HepG2 (cell line): ENCODE data around the gene SERPINB6. TPM values are rescaled to one million over a fixed set of nuclear protein-coding genes. Genes with fewer than 3 reads are reported as not detected.

Experiments used
- ATAC-seq: fragments of 200-7000 bp; cut with Tn5 transposase; 3 replicates; pipeline ENCODE4 v1.9.1; 2020; ENCODE audit warnings: mild to moderate bottlenecking, moderate library complexity
- BruUV-seq: library from RNA; stranded (reverse); fragments of 400-500 nt; replicated peaks from 2 replicates; lab custom pipeline; 2021; lab: Mats Ljungman, UMichigan
- CTCF ChIA-PET: fragments of 300-600 bp; formaldehyde crosslinking; extraction: SDS; loops from one replicate; lab custom pipeline; 2021; ENCODE audit warnings: low total read pairs, inconsistent platforms, low intra/inter-chr PET ratio; lab: Yijun Ruan, JAX
- POLR2A ChIA-PET: fragments of 350-600 bp; sonication (Branson Sonifier 250); formaldehyde crosslinking; loops from one replicate; lab custom pipeline; 2020; ENCODE audit warnings: antibody characterized with exemption, inconsistent platforms; lab: Yijun Ruan, JAX
- DNase-seq: peaks from one replicate; pipeline ENCODE4 v3.0.0-alpha.2; 2015; ENCODE audit warnings: low spot score
- FAIRE-seq: peaks from 3 replicates; lab custom pipeline; 2011; peaks lifted over from hg19 to GRCh38; lab: Jason Lieb, UNC
- H2AFZ ChIP-seq: one replicate; pipeline ENCODE4 v1.6.1; 2011; ENCODE audit warnings: low read length, inconsistent platforms
- H3K27ac ChIP-seq: fragments of 300-600 bp; 3 replicates; pipeline ENCODE4 v1.8.0; 2011; ENCODE audit warnings: mixed run types, mild to moderate bottlenecking, mixed read lengths, low read length, inconsistent platforms; ENCODE audit not compliant: insufficient read depth; ENCODE audit errors: extremely low read length
- H3K27me3 ChIP-seq, 2 experiments: fragments of 200-600 bp in 1 of 2; 2 replicates in 1 of 2; 3 replicates in 1 of 2; pipeline versions ENCODE4 v1.6.0 to v1.8.0; 2011; ENCODE audit warnings: low read length in 2 of 2, mild to moderate bottlenecking in 2 of 2, moderate library complexity in 2 of 2, inconsistent platforms in 1 of 2; ENCODE audit not compliant: insufficient read depth in 2 of 2, control insufficient read depth in 1 of 2
- H3K36me3 ChIP-seq, 2 experiments: fragments of 200-600 bp in 1 of 2; replicated peaks in 1 of 2; 2 replicates in 1 of 2; 3 replicates in 1 of 2; pipeline versions ENCODE4 v1.5.1 to v1.8.0; 2011; ENCODE audit warnings: low read length in 2 of 2, inconsistent platforms in 1 of 2; ENCODE audit not compliant: insufficient read depth in 2 of 2, control insufficient read depth in 1 of 2
- H3K4me1 ChIP-seq: 2 replicates; pipeline ENCODE4 v1.5.1; 2012; ENCODE audit warnings: low read length, inconsistent platforms; ENCODE audit not compliant: insufficient read depth
- H3K4me2 ChIP-seq: 2 replicates; pipeline ENCODE4 v1.6.0; 2011; ENCODE audit warnings: low read depth, low read length, inconsistent platforms
- H3K4me3 ChIP-seq, 3 experiments: fragments of 200-600 bp in 1 of 3; sonication (generic), shearing (Covaris generic) in 1 of 3; replicated peaks in 1 of 3; 2 replicates each; pipeline ENCODE4 v1.5.1; 2011 to 2016; ENCODE audit warnings: low read length in 3 of 3, inconsistent platforms in 2 of 3, low read depth in 2 of 3, mild to moderate bottlenecking in 2 of 3, control low read depth in 1 of 3, mixed read lengths in 1 of 3; ENCODE audit not compliant: insufficient read depth in 1 of 3
- H3K79me2 ChIP-seq: one replicate; pipeline ENCODE4 v1.6.1; 2011; ENCODE audit warnings: low read length, inconsistent platforms; ENCODE audit not compliant: insufficient read depth
- H3K9ac ChIP-seq: 2 replicates; pipeline ENCODE4 v1.6.0; 2011; ENCODE audit warnings: mild to moderate bottlenecking, low read depth, low read length, inconsistent platforms; ENCODE audit not compliant: insufficient read depth
- H3K9me3 ChIP-seq: 2 replicates; pipeline ENCODE4 v1.5.1; 2012; ENCODE audit warnings: mild to moderate bottlenecking, low read length
- H4K20me1 ChIP-seq: 2 replicates; pipeline ENCODE4 v1.6.0; 2011; ENCODE audit warnings: inconsistent platforms, mild to moderate bottlenecking, low read length, moderate library complexity; ENCODE audit not compliant: insufficient read depth
- POLR2A ChIP-seq, 2 experiments: IDR thresholded peaks; 2 replicates each; pipeline ENCODE4 v1.6.1; 2011; ENCODE audit warnings: low read depth in 2 of 2, low read length in 2 of 2, mild to moderate bottlenecking in 1 of 2, moderate library complexity in 1 of 2; ENCODE audit not compliant: insufficient read depth in 1 of 2
- TAF15 ChIP-seq: fragments of 200-400 bp; formaldehyde crosslinking; IDR thresholded peaks from one replicate; pipeline ENCODE4 v1.6.1; 2018; ENCODE audit warnings: mild to moderate bottlenecking, low read depth, low read length; ENCODE audit not compliant: poor library complexity, severe bottlenecking
- THAP11 ChIP-seq: IDR thresholded peaks from 2 replicates; pipeline ENCODE4 v1.6.1; 2016; ENCODE audit warnings: missing biosample characterization, missing genetic modification reagents
- U2AF1 ChIP-seq: fragments of 200-400 bp; formaldehyde crosslinking; optimal IDR thresholded peaks from 2 replicates; pipeline ENCODE3; 2017; ENCODE audit warnings: mild to moderate bottlenecking, low read depth, low read length
- WGBS: methylation state at CpG from one replicate; pipeline ENCODE4 v1.1.6; 2017; ENCODE audit warnings: low lambda C conversion rate; 5-methylcytosine and 5-hydroxymethylcytosine counted together
- in situ Hi-C: cut with HindIII; loops from 2 replicates; pipeline ENCODE4 v1.10.0; 2017; ENCODE audit warnings: low pct_unique_long_range_greater_than_20kb; ENCODE audit not compliant: extremely low pct_ligation_motif_present
- intact Hi-C: fragments of 100-400 bp; cut with micrococcal nuclease; formaldehyde crosslinking; loops from one replicate; pipeline ENCODE4 v1.10.0; 2022; ENCODE audit not compliant: unreplicated experiment
- polyA plus RNA-seq, 8 experiments: library from polyadenylated mRNA; depleted of rRNA in 3 of 8; stranded (reverse) in 7 of 8; unstranded in 1 of 8; fragments of >200 nt; fragmentation: Illumina TruSeq in 4 of 8; extraction: Trizol in 4 of 8; gene quantifications; 2 replicates each; pipeline versions ENCODE4 v1.2.1 to v1.2.3, GENCODE V29; 2011 to 2016; ENCODE audit warnings: low read depth in 4 of 8, missing spikeins in 1 of 8, mixed read lengths in 1 of 8; ENCODE audit not compliant: insufficient read depth in 1 of 8
- total RNA-seq, 5 experiments: library from RNA; depleted of rRNA; stranded (reverse); fragments of >200 nt; fragmentation: Illumina TruSeq; extraction: Trizol; gene quantifications; 2 replicates each; pipeline ENCODE4 v1.2.3, GENCODE V29; 2016; ENCODE audit warnings: low read depth in 1 of 5
- TF ChIP-seq, protein P1 (sequence below): sonication (generic); formaldehyde crosslinking; IDR thresholded peaks from 2 replicates; pipeline ENCODE4 v1.8.0; 2022; ENCODE audit warnings: missing genetic modification reagents, mild to moderate bottlenecking, moderate library complexity, borderline replicate concordance
- TF ChIP-seq, protein P2 (sequence below): sonication (generic); formaldehyde crosslinking; IDR thresholded peaks from 2 replicates; pipeline ENCODE4 v1.5.0; 2020; ENCODE audit warnings: mild to moderate bottlenecking, missing genetic modification reagents, borderline replicate concordance

SERPINB6 gene
- total and polyA plus RNA-seq, 2 of the 13 experiments (the other 11 are each of a cell fraction or from before 2014, with no cell fraction given), result 38.2 to 61.3 TPM

DNA sequence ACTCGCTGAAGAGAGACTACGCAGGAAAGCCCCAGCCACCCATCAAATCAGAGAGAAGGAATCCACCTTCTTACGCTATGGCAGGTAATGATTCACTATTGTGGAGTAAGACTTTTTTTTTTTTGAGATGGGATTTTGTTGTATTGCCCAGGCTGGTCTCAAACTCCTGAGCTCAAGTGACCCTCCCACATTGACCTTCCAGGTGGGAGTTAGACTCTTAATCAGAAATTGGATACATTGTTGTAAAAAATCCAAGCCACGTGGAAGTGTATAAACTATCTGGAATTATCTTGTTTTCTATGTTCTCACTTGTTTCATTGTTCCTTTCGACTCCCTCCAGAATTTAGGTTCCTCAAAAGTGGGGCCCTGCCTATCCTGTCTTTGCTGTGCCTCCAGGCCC, 35.1 kb upstream of the SERPINB6 start (continued):
- TF ChIP-seq, protein P1, sequence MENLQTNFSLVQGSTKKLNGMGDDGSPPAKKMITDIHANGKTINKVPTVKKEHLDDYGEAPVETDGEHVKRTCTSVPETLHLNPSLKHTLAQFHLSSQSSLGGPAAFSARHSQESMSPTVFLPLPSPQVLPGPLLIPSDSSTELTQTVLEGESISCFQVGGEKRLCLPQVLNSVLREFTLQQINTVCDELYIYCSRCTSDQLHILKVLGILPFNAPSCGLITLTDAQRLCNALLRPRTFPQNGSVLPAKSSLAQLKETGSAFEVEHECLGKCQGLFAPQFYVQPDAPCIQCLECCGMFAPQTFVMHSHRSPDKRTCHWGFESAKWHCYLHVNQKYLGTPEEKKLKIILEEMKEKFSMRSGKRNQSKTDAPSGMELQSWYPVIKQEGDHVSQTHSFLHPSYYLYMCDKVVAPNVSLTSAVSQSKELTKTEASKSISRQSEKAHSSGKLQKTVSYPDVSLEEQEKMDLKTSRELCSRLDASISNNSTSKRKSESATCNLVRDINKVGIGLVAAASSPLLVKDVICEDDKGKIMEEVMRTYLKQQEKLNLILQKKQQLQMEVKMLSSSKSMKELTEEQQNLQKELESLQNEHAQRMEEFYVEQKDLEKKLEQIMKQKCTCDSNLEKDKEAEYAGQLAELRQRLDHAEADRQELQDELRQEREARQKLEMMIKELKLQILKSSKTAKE, result no peak
- no peak for TF ChIP-seq THAP11

DNA sequence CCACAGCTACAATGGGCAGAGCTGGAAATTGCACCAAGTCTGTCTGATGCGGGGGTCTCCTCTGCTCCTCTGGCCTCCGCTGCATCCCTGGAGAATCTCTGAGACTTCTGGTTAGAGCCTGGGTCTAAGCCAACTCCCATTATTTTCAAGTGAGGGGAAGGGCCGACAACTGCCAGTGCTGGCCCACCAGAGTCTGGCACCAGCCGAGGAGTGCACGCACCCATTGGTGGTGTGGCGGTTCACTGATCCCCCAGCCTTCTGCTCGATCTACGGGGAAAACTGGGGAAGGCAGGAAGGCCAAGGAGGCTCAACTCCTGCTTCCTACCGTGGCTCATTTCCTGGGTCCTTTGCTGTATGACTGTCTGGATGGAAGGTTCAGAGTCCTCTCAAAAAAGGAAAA, 34.5 kb upstream of the SERPINB6 start:
- Histone ChIP-seq H3K9me3 (peaks cover under 1% of the 10 kb centered on the region; the same call in 1 of the 2 replicates), H3K4me3 (no peak overlapping the region), H3K36me3 (peaks cover 13 to 26% of the 10 kb centered on the region in 2 experiments), H3K27me3 (no peaks in the 10 kb centered on the region), H2AFZ (no peak overlapping the region), H3K9ac (no peak overlapping the region), H3K27ac (no peak overlapping the region)
- POLR2A ChIA-PET, result no interaction called here
- FAIRE-seq, result no peak
- no peak for ATAC-seq
- intact Hi-C loops, result no loop called here
- TF ChIP-seq POLR2A (IDR thresholded peaks at IDR 0.05; ENCODE audit: insufficient read depth in 1 of 2, low read depth in 2 of 2, low read length in 2 of 2), result 0 out of 4 replicates have a peak, but pooled peaks of 1 of the 2 experiments have one; percentile 26
- TF ChIP-seq U2AF1, result no peak
- TF ChIP-seq, all 625 proteins: peak for 1
- in situ Hi-C loops, result no loop called here
- Histone ChIP-seq H3K4me1 (peaks cover 29% of the 10 kb centered on the region), H3K4me2 (no peak overlapping the region), H4K20me1 (0 out of 2 replicates have a peak, but pooled peaks cover 3% of the 10 kb centered on the region), H3K79me2 (no peaks in the 10 kb centered on the region)
- BruUV-seq, result no TSS peak
- no peak for DNase-seq
- WGBS, result 96% methylated on average over 9 of the region's 9 CpGs
- CTCF ChIA-PET, result no interaction called here

DNA sequence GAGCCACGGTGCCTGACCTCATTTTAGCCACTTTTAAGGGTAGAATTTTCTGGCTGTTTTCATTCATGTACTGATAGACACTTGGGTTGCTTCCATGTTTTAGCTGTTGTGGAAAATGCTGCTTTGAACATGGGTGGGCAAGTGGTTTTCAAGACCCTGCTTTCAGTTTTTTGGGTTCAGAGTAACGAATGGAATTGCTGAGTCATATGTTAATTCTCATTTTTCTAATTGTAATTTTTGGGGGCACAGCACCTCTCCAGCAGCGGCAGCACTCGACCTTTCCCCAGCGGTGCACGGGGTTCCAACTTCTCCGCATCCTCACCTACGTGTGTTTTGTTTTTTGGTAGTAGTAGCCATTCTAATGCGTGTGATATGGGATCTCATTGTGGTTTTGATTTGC, 33.7 kb upstream of the SERPINB6 start:
- 0 out of 2 replicates have a peak, but pooled peaks cover 3% of the 10 kb centered on the region for H4K20me1 ChIP-seq
- H3K9ac ChIP-seq, result no peak overlapping the region
- H3K27me3 ChIP-seq, result no peaks in the 10 kb centered on the region; a peak in 1 of 5 replicates
- ChIA-PET POLR2A (no interaction called here), CTCF (no interaction called here)
- no TSS peak for BruUV-seq
- in situ Hi-C loops (no loop called here), intact Hi-C loops (no loop called here)
- no peak overlapping the region for H3K4me2 ChIP-seq
- FAIRE-seq, result no peak
- DNase-seq, result no peak
- H3K79me2 ChIP-seq, result peaks cover 4% of the 10 kb centered on the region
- no peak overlapping the region for H3K4me3 ChIP-seq
- 98% methylated on average over 9 of the region's 9 CpGs for WGBS
- H3K27ac ChIP-seq, result no peak overlapping the region
- peaks cover 27% of the 10 kb centered on the region for H3K4me1 ChIP-seq
- no peak overlapping the region for H2AFZ ChIP-seq
- ATAC-seq, result no peak
- H3K9me3 ChIP-seq, result no peaks in the 10 kb centered on the region
- H3K36me3 ChIP-seq, result peaks cover 7 to 18% of the 10 kb centered on the region in 2 experiments
- TF ChIP-seq, protein P2, sequence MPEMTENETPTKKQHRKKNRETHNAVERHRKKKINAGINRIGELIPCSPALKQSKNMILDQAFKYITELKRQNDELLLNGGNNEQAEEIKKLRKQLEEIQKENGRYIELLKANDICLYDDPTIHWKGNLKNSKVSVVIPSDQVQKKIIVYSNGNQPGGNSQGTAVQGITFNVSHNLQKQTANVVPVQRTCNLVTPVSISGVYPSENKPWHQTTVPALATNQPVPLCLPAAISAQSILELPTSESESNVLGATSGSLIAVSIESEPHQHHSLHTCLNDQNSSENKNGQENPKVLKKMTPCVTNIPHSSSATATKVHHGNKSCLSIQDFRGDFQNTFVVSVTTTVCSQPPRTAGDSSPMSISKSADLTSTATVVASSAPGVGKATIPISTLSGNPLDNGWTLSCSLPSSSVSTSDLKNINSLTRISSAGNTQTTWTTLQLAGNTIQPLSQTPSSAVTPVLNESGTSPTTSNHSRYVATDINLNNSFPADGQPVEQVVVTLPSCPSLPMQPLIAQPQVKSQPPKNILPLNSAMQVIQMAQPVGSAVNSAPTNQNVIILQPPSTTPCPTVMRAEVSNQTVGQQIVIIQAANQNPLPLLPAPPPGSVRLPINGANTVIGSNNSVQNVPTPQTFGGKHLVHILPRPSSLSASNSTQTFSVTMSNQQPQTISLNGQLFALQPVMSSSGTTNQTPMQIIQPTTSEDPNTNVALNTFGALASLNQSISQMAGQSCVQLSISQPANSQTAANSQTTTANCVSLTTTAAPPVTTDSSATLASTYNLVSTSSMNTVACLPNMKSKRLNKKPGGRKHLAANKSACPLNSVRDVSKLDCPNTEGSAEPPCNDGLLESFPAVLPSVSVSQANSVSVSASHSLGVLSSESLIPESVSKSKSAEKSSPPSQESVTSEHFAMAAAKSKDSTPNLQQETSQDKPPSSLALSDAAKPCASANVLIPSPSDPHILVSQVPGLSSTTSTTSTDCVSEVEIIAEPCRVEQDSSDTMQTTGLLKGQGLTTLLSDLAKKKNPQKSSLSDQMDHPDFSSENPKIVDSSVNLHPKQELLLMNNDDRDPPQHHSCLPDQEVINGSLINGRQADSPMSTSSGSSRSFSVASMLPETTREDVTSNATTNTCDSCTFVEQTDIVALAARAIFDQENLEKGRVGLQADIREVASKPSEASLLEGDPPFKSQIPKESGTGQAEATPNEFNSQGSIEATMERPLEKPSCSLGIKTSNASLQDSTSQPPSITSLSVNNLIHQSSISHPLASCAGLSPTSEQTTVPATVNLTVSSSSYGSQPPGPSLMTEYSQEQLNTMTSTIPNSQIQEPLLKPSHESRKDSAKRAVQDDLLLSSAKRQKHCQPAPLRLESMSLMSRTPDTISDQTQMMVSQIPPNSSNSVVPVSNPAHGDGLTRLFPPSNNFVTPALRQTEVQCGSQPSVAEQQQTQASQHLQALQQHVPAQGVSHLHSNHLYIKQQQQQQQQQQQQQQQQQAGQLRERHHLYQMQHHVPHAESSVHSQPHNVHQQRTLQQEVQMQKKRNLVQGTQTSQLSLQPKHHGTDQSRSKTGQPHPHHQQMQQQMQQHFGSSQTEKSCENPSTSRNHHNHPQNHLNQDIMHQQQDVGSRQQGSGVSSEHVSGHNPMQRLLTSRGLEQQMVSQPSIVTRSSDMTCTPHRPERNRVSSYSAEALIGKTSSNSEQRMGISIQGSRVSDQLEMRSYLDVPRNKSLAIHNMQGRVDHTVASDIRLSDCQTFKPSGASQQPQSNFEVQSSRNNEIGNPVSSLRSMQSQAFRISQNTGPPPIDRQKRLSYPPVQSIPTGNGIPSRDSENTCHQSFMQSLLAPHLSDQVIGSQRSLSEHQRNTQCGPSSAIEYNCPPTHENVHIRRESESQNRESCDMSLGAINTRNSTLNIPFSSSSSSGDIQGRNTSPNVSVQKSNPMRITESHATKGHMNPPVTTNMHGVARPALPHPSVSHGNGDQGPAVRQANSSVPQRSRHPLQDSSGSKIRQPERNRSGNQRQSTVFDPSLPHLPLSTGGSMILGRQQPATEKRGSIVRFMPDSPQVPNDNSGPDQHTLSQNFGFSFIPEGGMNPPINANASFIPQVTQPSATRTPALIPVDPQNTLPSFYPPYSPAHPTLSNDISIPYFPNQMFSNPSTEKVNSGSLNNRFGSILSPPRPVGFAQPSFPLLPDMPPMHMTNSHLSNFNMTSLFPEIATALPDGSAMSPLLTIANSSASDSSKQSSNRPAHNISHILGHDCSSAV (CRISPR knock-in tag), result no peak
- TF ChIP-seq TAF15, result no peak
